Memory B cell (primary cell): ENCODE data around the gene ATP7B.

Experiments used
- ATAC-seq: fragments of 150-1000 bp; cut with Tn5 transposase; 2 replicates; pipeline ENCODE4 v1.10.0; 2021; ENCODE audit warnings: low read depth, mild to moderate bottlenecking, moderate library complexity
- DNase-seq, 2 donors: peaks; one replicate each; pipeline ENCODE4 v3.0.0; 2022; ENCODE audit warnings: low spot score in 2 of 2
- H3K27ac Mint-ChIP-seq: one replicate; pipeline ENCODE4 v1.8.0; 2022; ENCODE audit warnings: mild to moderate bottlenecking, moderate library complexity, mixed read lengths
- H3K27me3 Mint-ChIP-seq: one replicate; pipeline ENCODE4 v1.8.0; 2022; ENCODE audit warnings: mixed read lengths
- H3K36me3 Mint-ChIP-seq: one replicate; pipeline ENCODE4 v1.8.0; 2022; ENCODE audit warnings: mild to moderate bottlenecking, mixed read lengths
- H3K4me1 Mint-ChIP-seq: one replicate; pipeline ENCODE4 v1.8.0; 2022; ENCODE audit warnings: mixed read lengths
- H3K4me3 Mint-ChIP-seq: one replicate; pipeline ENCODE4 v1.8.0; 2022; ENCODE audit warnings: mild to moderate bottlenecking, moderate library complexity, mixed read lengths
- H3K9me3 Mint-ChIP-seq: one replicate; pipeline ENCODE4 v1.8.0; 2022; ENCODE audit warnings: mixed read lengths

The ATP7B gene

DNA sequence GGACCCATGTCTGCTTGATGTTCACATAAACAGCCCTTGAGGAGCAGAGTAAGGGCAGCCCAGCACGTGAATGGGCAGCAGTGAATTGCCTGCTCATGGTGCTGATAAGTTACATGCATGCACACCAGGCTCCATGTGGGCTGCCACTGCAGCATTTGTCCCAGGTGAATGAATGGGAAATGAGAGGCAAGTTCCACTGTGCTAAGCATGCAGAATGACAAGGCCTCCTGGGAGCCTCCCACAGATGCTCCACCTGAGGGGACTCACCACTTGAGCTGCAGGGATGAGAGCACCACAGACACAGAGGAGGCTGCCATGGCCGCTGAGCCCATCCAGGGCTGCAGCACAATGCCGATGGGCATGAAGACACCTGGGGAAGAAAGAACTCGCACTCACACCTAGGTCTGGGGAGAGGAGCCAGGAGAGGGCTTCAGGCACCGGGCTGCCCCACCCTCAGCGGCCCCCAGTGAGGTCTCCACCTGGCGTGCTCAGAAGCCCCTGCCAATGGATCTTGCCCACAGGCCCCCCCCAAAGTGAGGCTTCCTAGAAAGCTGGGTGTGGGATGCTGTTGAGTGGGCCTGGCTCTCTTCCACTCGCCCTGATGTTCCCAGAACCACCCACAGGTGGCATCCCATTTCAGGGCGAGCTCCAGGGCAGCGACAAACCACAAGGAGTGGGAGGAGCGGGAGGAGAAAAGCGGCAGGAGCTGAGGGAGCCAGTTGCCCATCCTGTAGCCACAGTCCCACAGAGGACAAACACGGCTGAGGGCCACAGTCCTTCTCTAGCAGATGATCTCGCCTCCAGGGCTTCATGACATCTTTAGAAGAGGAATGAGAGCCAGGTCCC lies 75.7 kb downstream of the ATP7B start:
- no peaks in the 10 kb centered on the region for H3K9me3 Mint-ChIP-seq
- no peak overlapping the region for H3K4me3 Mint-ChIP-seq
- H3K27ac Mint-ChIP-seq, result no peak overlapping the region
- no peak for ATAC-seq
- H3K27me3 Mint-ChIP-seq, result peaks cover 11% of the 10 kb centered on the region
- no peaks in the 10 kb centered on the region for H3K4me1 Mint-ChIP-seq
- no peak for DNase-seq
- H3K36me3 Mint-ChIP-seq, result no peaks in the 10 kb centered on the region

DNA sequence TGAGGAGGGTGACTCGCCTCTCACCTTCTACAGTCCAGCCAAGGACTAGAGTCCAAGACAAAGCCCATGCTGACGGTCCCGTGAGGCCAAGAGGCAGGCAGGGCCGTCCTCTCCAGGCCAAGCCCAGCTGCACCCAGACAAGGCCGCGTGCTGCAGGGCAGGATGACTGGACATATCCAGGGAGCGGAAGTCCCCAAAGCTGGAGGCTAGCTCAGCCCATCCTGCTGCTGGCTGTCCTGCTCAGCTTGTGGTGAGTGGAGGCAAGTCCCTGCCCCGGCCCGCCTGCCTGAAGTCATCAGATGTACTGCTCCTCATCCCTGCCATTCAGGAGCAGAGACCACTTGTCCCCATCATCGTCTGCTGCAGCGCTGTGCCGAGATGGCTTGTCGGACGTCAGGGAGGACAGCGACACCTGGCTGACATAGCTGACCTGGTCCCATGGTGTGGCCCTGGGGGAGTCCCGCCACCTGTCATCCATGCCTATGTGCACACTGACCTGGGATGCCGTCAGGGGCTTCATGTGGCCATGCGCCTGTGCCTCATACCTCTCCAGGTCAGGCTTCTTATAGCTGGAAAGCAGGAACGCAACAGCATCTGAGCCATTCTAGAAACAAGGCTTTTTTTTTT lies 76.7 kb downstream of the ATP7B start:
- Mint-ChIP-seq H3K4me1 (no peaks in the 10 kb centered on the region), H3K4me3 (no peak overlapping the region), H3K9me3 (no peaks in the 10 kb centered on the region), H3K27me3 (peaks cover 11% of the 10 kb centered on the region), H3K27ac (no peak overlapping the region), H3K36me3 (no peaks in the 10 kb centered on the region)
- DNase-seq (no peak), ATAC-seq (no peak)

- DNase-seq (no peak), ATAC-seq (no peak)
- Mint-ChIP-seq H3K36me3 (no peaks in the 10 kb centered on the region), H3K4me3 (no peak overlapping the region), H3K27me3 (peaks cover 8% of the 10 kb centered on the region), H3K9me3 (no peaks in the 10 kb centered on the region), H3K27ac (no peak overlapping the region), H3K4me1 (no peaks in the 10 kb centered on the region)
Measured at GRCh38 chr13:51933466-51934058, 77.7 kb downstream of the ATP7B start.

DNA sequence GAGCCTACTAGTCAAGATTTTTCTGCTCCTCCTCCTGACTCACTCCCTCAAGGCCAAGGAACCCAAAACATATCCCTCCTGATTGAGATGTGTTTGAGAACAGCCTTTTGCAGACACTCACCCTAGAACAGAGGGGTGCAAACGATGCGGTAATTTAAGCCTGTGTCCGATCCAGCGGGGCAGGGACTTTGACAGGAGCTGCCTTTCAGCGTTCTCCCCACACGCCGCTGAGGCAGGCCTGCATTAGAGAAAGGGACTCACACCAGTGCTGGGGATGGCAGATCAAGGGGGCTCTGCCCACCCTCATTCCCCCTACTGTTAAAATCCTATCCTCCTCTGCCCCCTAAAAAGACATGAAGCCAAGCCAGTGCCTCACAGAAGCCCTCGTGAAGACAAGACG lies 79.0 kb downstream of the ATP7B start:
- Mint-ChIP-seq H3K36me3 (no peaks in the 10 kb centered on the region), H3K9me3 (no peaks in the 10 kb centered on the region), H3K4me3 (no peak overlapping the region), H3K27ac (no peak overlapping the region), H3K4me1 (no peaks in the 10 kb centered on the region), H3K27me3 (peaks cover 3% of the 10 kb centered on the region)
- DNase-seq, result no peak
- no peak for ATAC-seq

DNA sequence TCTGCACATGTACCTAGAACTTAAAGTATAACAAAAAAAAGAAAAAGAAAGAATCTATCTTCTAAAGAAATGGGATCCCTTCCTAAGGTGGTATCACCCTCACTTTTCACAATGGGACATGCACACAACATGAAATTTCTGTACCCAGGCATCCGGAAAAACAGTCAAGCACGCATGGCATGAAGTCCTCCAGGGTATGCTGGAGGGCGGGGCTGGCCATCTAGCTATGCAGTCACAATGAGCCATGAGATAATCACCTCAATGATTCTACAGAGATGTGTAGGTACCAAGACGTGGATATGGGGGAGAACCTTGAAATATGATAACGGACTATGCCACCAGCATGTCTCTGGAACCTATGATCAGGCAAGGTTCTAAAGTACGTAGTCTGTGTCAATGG lies 79.6 kb downstream of the ATP7B start:
- no peak for DNase-seq
- no peak for ATAC-seq

GRCh38 chr13:51929699-51930098 lies 81.6 kb downstream of the ATP7B start:
- Mint-ChIP-seq H3K27ac (no peak overlapping the region), H3K27me3 (peaks cover 14% of the 10 kb centered on the region), H3K4me3 (no peak overlapping the region), H3K9me3 (no peaks in the 10 kb centered on the region), H3K36me3 (no peaks in the 10 kb centered on the region), H3K4me1 (peaks cover 3% of the 10 kb centered on the region)
- ATAC-seq (no peak), DNase-seq (no peak)

More for the DNA sequence above, 79.6 kb downstream of the ATP7B start:
- no peak overlapping the region for H3K27ac Mint-ChIP-seq
- H3K4me3 Mint-ChIP-seq, result no peak overlapping the region
- peaks cover 3% of the 10 kb centered on the region for H3K27me3 Mint-ChIP-seq
- no peaks in the 10 kb centered on the region for H3K4me1 Mint-ChIP-seq
- H3K36me3 Mint-ChIP-seq, result no peaks in the 10 kb centered on the region
- H3K9me3 Mint-ChIP-seq, result no peaks in the 10 kb centered on the region

DNA sequence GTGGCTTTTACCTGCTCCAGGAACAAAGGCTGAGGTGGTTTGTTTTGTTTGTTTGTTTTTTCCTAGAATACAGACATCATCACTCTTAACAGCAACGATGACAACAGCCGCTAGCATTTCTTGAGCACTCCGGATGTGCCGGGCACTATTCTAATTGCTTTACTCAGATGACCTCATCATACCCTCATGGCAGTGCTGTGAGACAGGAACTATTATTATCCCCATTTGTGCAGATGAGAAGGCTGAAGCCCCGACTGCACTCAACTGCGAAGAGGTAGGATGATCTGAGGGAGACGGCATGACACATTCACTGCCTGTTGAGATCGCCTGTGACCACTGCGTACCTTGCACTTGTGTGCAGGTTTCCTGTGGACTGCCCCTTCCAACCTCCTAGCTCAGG lies 83.0 kb downstream of the ATP7B start:
- Mint-ChIP-seq H3K27ac (no peak overlapping the region), H3K4me3 (no peak overlapping the region), H3K9me3 (no peaks in the 10 kb centered on the region), H3K27me3 (peaks cover 21% of the 10 kb centered on the region), H3K36me3 (no peaks in the 10 kb centered on the region), H3K4me1 (peaks cover 7% of the 10 kb centered on the region)
- no peak for DNase-seq
- peak; percentile 54 for ATAC-seq

GRCh38 chr13:51927129-51927528 lies 84.1 kb downstream of the ATP7B start:
- H3K4me1 Mint-ChIP-seq, result peaks cover 10% of the 10 kb centered on the region

DNA sequence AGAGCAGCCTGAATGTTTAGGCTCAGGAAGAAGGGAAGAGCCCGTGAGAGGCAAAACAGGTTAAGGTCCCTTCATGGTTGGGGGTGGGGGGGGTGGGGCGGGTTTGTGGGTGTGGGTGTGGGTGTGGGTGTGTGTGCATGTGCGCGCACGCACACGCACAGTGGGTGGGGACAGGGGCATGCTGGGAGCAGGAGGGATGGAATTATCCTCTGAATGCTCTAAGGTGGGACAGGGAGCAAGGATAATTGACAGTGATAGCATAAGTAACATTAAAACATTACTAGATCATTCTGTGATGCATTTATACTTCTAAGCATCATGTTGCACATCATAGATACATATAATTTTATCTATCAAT lies 84.7 kb downstream of the ATP7B start:
- ATAC-seq, result no peak
- no peak overlapping the region for H3K4me3 Mint-ChIP-seq
- peaks cover 13% of the 10 kb centered on the region for H3K4me1 Mint-ChIP-seq

More at GRCh38 chr13:51927129-51927528, 84.1 kb downstream of the ATP7B start:
- no peak overlapping the region for H3K27ac Mint-ChIP-seq
- DNase-seq (no peak), ATAC-seq (no peak)
- H3K4me3 Mint-ChIP-seq, result no peak overlapping the region
- H3K9me3 Mint-ChIP-seq, result no peaks in the 10 kb centered on the region
- H3K36me3 Mint-ChIP-seq, result no peaks in the 10 kb centered on the region
- peaks cover 23% of the 10 kb centered on the region for H3K27me3 Mint-ChIP-seq

GRCh38 chr13:51925865-51926527 lies 85.3 kb downstream of the ATP7B start:
- Mint-ChIP-seq H3K4me1 (peaks cover 14% of the 10 kb centered on the region), H3K4me3 (no peak overlapping the region), H3K36me3 (no peaks in the 10 kb centered on the region), H3K27ac (no peak overlapping the region), H3K9me3 (no peaks in the 10 kb centered on the region), H3K27me3 (peaks cover 24% of the 10 kb centered on the region)
- no peak for ATAC-seq
- no peak for DNase-seq

More for the DNA sequence above, 84.7 kb downstream of the ATP7B start:
- Mint-ChIP-seq H3K27ac (no peak overlapping the region), H3K27me3 (peaks cover 26% of the 10 kb centered on the region), H3K9me3 (no peaks in the 10 kb centered on the region), H3K36me3 (no peaks in the 10 kb centered on the region)
- DNase-seq, result no peak

DNA sequence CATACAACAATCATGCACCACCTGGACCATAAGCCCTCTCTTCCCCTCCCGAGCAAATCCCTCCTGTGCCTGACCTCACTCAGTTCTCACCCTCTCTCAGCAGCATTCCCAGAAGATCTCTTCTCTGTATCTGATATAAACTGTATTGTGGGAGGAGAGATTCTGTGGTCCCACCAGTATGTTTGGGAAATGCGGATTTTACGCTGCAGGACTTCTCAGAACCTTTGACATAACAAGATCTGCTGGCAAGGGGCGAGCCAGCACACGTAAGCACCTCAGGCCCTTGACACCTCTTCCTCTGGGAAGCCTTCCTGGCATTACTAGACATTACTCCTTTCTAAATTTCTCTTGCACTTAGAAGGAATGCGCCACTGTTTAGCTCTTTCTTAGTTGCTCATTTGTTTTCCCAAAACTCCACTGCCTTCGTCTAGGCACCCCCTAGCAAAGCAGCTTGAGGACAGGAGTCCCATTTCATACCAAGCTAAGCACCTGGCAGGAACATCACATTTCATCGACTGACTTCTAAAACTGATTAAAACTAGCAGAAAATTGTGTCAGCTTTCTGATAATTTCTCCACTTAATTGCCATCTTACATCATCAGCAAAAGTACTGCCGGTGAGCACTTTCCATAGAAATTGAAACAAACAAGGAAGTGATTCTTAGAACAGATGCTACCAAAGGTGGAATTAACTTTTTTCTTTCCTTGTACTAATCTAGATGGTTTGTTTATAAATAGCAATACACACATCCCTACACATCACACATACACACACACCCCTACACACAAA lies 86.3 kb downstream of the ATP7B start:
- no peak overlapping the region for H3K4me3 Mint-ChIP-seq
- no peaks in the 10 kb centered on the region for H3K9me3 Mint-ChIP-seq
- peaks cover 14% of the 10 kb centered on the region for H3K4me1 Mint-ChIP-seq
- peaks cover 26% of the 10 kb centered on the region for H3K27me3 Mint-ChIP-seq
- H3K36me3 Mint-ChIP-seq, result no peaks in the 10 kb centered on the region
- H3K27ac Mint-ChIP-seq, result no peak overlapping the region
- ATAC-seq, result no peak
- DNase-seq, result no peak

DNA sequence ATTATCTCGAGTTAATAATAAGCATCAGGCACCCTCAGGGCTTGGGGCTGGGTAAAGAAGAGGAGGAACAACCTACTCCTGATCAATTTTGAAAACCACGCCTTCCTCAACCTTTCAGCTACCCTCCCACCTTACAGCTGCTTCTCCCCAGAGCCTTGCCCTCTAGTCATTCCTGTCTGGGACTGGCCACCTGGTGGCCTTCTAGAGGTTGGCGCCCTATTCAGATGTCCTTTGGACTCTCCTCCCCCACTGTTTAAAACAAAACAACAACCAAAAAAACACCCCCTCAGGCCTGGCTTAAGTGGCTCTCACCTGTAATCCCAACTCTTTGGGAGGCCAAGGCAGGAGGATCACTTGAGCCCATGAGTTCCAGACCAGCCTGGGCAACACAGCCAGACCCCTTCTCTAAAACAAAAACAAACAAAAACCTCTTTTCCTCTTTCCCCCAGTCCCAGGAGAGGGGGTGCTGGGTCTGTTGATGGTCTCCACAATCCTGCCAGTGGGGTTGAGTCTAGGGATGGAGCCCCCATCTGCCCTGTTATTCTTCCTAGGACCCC lies 87.2 kb downstream of the ATP7B start:
- DNase-seq (no peak), ATAC-seq (peak; percentile 32)
- Mint-ChIP-seq H3K27ac (no peak overlapping the region), H3K9me3 (no peaks in the 10 kb centered on the region), H3K4me1 (peaks cover 14% of the 10 kb centered on the region), H3K27me3 (peaks cover 26% of the 10 kb centered on the region), H3K4me3 (no peak overlapping the region), H3K36me3 (no peaks in the 10 kb centered on the region)

GRCh38 chr13:51922771-51923480 lies 88.3 kb downstream of the ATP7B start:
- H3K27me3 Mint-ChIP-seq, result peaks cover 26% of the 10 kb centered on the region
- H3K4me1 Mint-ChIP-seq, result peaks cover 14% of the 10 kb centered on the region
- ATAC-seq, result peak; percentile 6
- no peak for DNase-seq
- no peak overlapping the region for H3K4me3 Mint-ChIP-seq
- no peaks in the 10 kb centered on the region for H3K9me3 Mint-ChIP-seq
- H3K36me3 Mint-ChIP-seq, result no peaks in the 10 kb centered on the region
- H3K27ac Mint-ChIP-seq, result no peak overlapping the region
